Pancreas (tissue), 10 donors: Measurements from ENCODE around the gene BCL6. TPM values are rescaled to one million over a fixed set of nuclear protein-coding genes. Genes with fewer than 3 reads are reported as not detected.

Source experiments
- ATAC-seq, 4 donors: fragments of 200-7000 bp; cut with Tn5 transposase; one replicate each; pipeline versions ENCODE4 v1.8.0 to v1.9.1; 2020; ENCODE audit warnings: mild to moderate bottlenecking in 4 of 4, moderate library complexity in 4 of 4
- DNase-seq, 6 donors: peaks; one replicate each; pipeline ENCODE4 v3.0.0-alpha.2; 2020
- FAIRE-seq: peaks from 2 replicates; lab custom pipeline; 2012; peaks lifted over from hg19 to GRCh38; lab: Jason Lieb, UNC
- H3K27ac ChIP-seq, 4 donors: fragments of 200-600 bp; sonication (generic); 1 replicate in 3 of 4; 2 replicates in 1 of 4; pipeline versions ENCODE4 v1.5.0 to v1.8.0; 2020
- H3K27me3 ChIP-seq, 4 donors: fragments of 200-600 bp; one replicate each; pipeline ENCODE4 v1.8.0; 2021
- H3K36me3 ChIP-seq, 3 donors: fragments of 200-600 bp; sonication (generic) in 1 of 3; one replicate each; pipeline versions ENCODE4 v1.5.0 to v1.8.0; 2020 to 2021
- H3K4me1 ChIP-seq, 3 donors: fragments of 200-600 bp; one replicate each; pipeline ENCODE4 v1.8.0; 2021
- H3K4me3 ChIP-seq, 4 donors: fragments of 200-600 bp; sonication (generic) in 2 of 4; one replicate each; pipeline versions ENCODE4 v1.5.0 to v1.8.0; 2020 to 2021
- H3K9me3 ChIP-seq, 4 donors: fragments of 200-600 bp; one replicate each; pipeline ENCODE4 v1.8.0; 2021
- CTCF ChIP-seq, 4 donors: fragments of 200-600 bp; sonication (generic) in 3 of 4; IDR thresholded peaks; one replicate each; pipeline versions ENCODE4 v1.5.0 to v1.8.0; 2021; ENCODE audit warnings: antibody characterized with exemption in 4 of 4
- WGBS, 2 donors: extraction: QIAGEN DNeasy Blood & Tissue Kit; methylation state at CpG; one replicate each; pipeline ENCODE4 v1.1.7; 2013; 5-methylcytosine and 5-hydroxymethylcytosine counted together
- intact Hi-C, 3 donors: fragments of 100-400 bp; cut with DNase I; formaldehyde crosslinking; loops; one replicate each; pipeline versions ENCODE4 v1.11.1 to v1.14.2; 2022
- polyA plus RNA-seq, 2 donors: library from polyadenylated mRNA; stranded (reverse); fragments of 200-250 nt; gene quantifications; one replicate each; pipeline ENCODE4 v1.2.3, GENCODE V29; 2013
- total RNA-seq, 6 donors: library from RNA; stranded (reverse); fragmentation: NEBNext Ultra II Directional in 4 of 6; extraction: Animal tissue kit (Norgen Biotek cat#: 25700) in 4 of 6; gene quantifications; one replicate each; pipeline versions ENCODE4 v1.2.1 to v1.2.4, GENCODE V29; 2021 to 2023
- donor health status: healthy with polysubstance abuse.
- donor health status: DM: no; HTN: no; CAD: no; lungs with moderate emphysema.
- donor health status: DM: no; HTN: no; CAD: no.
- donor health status: control.
- donor health status: control.
- donor health status: Bipolar disorder and iron deficiency.
- donor health status: DM: yes; HTN: yes; CAD: no.
- donor health status: DM: no; HTN: no; CAD: no.
- donor health status: DM: no; HTN: no; CAD: no.
- donor health status: DM: yes; HTN: yes; CAD: no.

Gene BCL6
- total and polyA plus RNA-seq, 8 donors = 19.0 to 48.1 (median 30.5) TPM

- no peaks in the 10 kb centered on the region for H3K27me3 ChIP-seq
- ATAC-seq (no peak), DNase-seq (peak in 1 of 6 donors; percentile 42), FAIRE-seq (no peak)
- H3K36me3 ChIP-seq = peaks cover 24 to 94% (median 75%) of the 10 kb centered on the region in 3 donors
- 93 to 94% methylated on average over 12 of the region's 12 CpGs for WGBS, 2 donors
- H3K4me3 ChIP-seq = no peak overlapping the region
- H3K9me3 ChIP-seq = no peaks in the 10 kb centered on the region
- intact Hi-C loops = no loop called here
- no peak overlapping the region for H3K27ac ChIP-seq
- TF ChIP-seq CTCF (IDR thresholded peaks at IDR 0.05) = no peak
- H3K4me1 ChIP-seq = no peaks in the 10 kb centered on the region
These were observed 15.7 kb downstream of the BCL6 start for GRCh38 chr3:187729598-187729997.

DNA sequence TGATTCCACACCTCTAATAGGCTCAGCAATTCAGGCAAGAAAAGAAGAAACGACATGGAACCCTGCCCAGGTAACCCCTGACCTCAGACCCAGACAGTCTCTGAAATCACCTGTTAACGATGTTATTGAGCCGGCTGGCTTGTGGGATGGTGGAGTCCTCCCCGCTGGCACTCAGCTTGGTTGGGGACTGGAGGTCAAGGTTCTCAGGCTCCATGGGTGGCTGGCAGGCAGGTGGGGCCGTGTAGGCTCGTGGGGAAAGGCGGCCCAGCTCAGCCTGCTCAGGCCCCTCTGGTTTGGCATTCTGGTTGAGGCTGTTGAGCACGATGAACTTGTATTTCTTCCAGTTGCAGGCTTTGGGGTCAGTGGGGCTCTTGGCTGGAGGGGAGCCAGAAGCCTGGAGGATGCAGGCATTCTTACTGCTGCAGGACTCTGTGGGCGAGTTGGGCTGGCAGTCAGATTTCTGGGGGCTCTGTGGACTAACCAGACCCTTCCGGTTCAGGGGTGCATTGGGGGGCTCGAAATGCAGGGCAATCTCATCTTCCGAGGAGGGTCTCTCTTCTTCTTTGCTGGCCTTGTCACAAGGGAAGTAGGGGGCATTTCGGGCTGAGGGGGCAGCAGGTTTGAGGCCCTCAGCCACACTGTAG, 16.2 kb downstream of the BCL6 start:
- H3K9me3 ChIP-seq = no peaks in the 10 kb centered on the region
- no peak for ATAC-seq
- no peaks in the 10 kb centered on the region for H3K27me3 ChIP-seq
- 86 to 92% methylated on average over 13 of the region's 13 CpGs for WGBS, 2 donors
- no peak for TF ChIP-seq CTCF (IDR thresholded peaks at IDR 0.05)
- H3K4me1 ChIP-seq = no peaks in the 10 kb centered on the region
- no peak overlapping the region for H3K4me3 ChIP-seq
- H3K36me3 ChIP-seq = peaks cover 24 to 93% (median 79%) of the 10 kb centered on the region in 3 donors
- DNase-seq = peak in 1 of 6 donors; percentile 51
- no peak overlapping the region for H3K27ac ChIP-seq
- FAIRE-seq = no peak
- intact Hi-C loops = no loop called here

DNA sequence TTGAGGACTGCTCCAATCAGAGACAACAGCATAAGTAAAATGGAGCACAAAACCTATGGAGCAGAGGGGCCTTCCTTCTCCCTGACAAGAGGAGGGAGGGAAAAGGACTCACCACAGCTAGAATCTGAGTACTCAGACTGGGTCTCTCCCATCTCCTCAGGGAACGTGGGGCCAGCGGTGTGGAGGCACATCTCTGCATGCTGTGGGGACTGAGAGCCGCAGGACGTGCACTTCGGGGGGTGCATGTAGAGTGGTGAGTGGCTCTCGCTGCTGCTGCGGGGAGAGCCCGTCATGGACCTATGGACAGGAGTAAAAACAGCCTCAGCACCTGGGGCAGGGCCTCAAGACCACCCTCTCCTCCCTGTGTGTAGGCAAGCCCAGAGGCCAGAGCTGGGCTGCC, 17.0 kb downstream of the BCL6 start:
- intact Hi-C loops = no loop called here
- peak in 1 of 6 donors; percentile 46 for DNase-seq
- WGBS, 2 donors = 94 to 96% methylated on average over 8 of the region's 8 CpGs
- Histone ChIP-seq H3K4me1 (no peaks in the 10 kb centered on the region), H3K9me3 (no peaks in the 10 kb centered on the region), H3K27ac (no peak overlapping the region), H3K36me3 (peaks cover 24 to 94% (median 82%) of the 10 kb centered on the region in 3 donors), H3K4me3 (no peak overlapping the region), H3K27me3 (no peaks in the 10 kb centered on the region)
- TF ChIP-seq CTCF (IDR thresholded peaks at IDR 0.05) = no peak
- FAIRE-seq = no peak
- ATAC-seq = no peak

DNA sequence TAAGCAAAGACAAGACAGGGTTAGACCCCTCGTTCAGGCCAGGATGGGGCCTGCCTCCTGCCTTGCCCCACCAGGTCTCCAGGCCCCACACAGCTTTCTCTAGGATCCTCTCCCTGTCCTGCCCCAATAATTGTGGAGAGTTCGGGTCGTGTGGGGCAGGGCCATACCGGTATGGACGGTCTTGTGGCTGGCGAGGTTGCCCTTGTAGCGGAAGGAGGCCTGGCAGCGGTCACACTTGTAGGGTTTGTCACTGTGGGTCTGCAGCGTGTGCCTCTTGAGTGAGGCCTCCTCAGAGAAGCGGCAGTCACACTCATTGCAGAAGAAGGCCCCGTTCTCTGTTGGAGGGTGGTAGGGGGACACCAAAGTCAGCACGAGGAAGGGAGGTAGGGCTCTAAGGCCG, 18.7 kb downstream of the BCL6 start:
- Histone ChIP-seq H3K27me3 (no peaks in the 10 kb centered on the region), H3K36me3 (peaks cover 21 to 98% (median 80%) of the 10 kb centered on the region in 3 donors), H3K9me3 (no peaks in the 10 kb centered on the region), H3K4me1 (no peaks in the 10 kb centered on the region), H3K4me3 (no peak overlapping the region), H3K27ac (no peak overlapping the region)
- ATAC-seq = no peak
- no peak for TF ChIP-seq CTCF (IDR thresholded peaks at IDR 0.05)
- FAIRE-seq = no peak
- 93 to 96% methylated on average over 13 of the region's 13 CpGs for WGBS, 2 donors
- intact Hi-C loops = no loop called here
- DNase-seq = peak in 1 of 6 donors; percentile 41

DNA sequence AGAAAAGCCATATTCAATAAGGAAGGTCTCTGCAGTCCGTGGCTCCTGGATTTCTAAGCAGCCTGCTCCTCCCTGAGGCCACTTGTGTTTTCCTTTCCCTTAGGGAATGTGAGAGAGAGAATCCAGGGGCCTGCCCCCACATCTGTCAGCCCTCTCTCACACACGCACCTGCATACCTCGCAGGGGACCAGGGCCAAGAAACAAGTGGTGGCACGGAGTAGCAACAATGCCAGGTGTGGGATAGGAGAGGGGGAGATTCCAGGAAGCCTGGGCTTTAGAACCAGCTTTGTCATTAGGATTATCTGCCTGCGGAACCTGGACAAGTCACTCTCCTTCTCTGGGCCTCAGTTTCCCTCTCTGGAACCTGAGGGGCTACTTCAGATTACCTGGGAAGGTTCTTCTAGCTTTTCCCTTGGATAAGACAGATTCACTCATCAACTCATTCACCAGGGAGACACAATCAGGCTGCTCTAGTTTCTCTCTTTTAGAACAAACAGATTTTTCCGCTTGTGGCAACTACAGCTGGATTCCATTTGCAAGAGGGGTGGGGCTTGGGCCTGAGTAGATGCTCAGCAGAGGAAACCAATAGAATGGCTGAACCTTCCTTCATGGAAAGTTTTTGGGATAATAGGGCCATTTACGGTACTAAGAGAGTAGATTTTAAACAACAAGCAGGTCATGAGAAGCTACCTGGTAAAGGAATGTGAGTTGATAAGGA, 19.5 kb downstream of the BCL6 start:
- ATAC-seq = no peak
- Histone ChIP-seq H3K27me3 (no peaks in the 10 kb centered on the region), H3K4me3 (no peak overlapping the region), H3K27ac (no peak overlapping the region), H3K9me3 (no peaks in the 10 kb centered on the region), H3K36me3 (peaks cover 20 to 98% (median 73%) of the 10 kb centered on the region in 3 donors), H3K4me1 (no peaks in the 10 kb centered on the region)
- DNase-seq = no peak
- 88 to 90% methylated on average over 7 of the region's 7 CpGs for WGBS, 2 donors
- intact Hi-C loops = no loop called here
- TF ChIP-seq CTCF (IDR thresholded peaks at IDR 0.05) = no peak
- no peak for FAIRE-seq
